ENCODE results near the gene GUCA2A. TPM values are rescaled to one million over a fixed set of nuclear protein-coding genes. Genes with fewer than 3 reads are reported as not detected.

Gene GUCA2A
- total RNA-seq, 1 experiment from 2014 or later, result not detected

GRCh38 chr1:42172381-42173133, 8.0 kb upstream of the GUCA2A start:
- TF ChIP-seq EZH2 (IDR thresholded peaks at IDR 0.05; ENCODE audit: low read depth), result no peak
- TF ChIP-seq CTCF (conservative IDR thresholded peaks at IDR 0.05), result no peak
- no TSS peak for BruUV-seq (replicated peaks)
- Histone ChIP-seq H2AFZ (no peak overlapping the region), H3K79me2 (ENCODE audit: low read depth) (no peaks in the 10 kb centered on the region), H3K9me3 (ENCODE audit: insufficient read depth, low read depth) (no peaks in the 10 kb centered on the region), H3K27me3 (ENCODE audit: insufficient read depth, low read depth) (no peaks in the 10 kb centered on the region), H3K27ac (no peak overlapping the region), H3K4me1 (replicated peaks; ENCODE audit: insufficient read depth) (peaks cover 55% of the 10 kb centered on the region), H3K4me2 (no peak overlapping the region), H3K4me3 (no peak overlapping the region), H3K36me3 (ENCODE audit: low read depth) (no peaks in the 10 kb centered on the region), H3F3A (ENCODE audit: insufficient read depth, low read depth) (peaks cover 39% of the 10 kb centered on the region), H3K9me2 (ENCODE audit: insufficient read depth) (no peaks in the 10 kb centered on the region), H4K20me1 (ENCODE audit: insufficient read depth) (0 out of 2 replicates have a peak, but pooled peaks cover 3% of the 10 kb centered on the region)
- intact Hi-C loops (cut with micrococcal nuclease; ENCODE audit: unreplicated experiment), result loop anchor here (1.0 to 10.0 kb wide), 2 partner anchors 282 to 598 kb away; partner anchors contain the start of genes PPCS and ZMYND12
- no peak for DNase-seq
- CTCF ChIA-PET, result interaction anchor here (0.5 to 1.6 kb wide), 4 partner anchors 21 to 1328 kb away, joined by 3 to 15 read pairs (median 5); no protein-coding TSS in a partner anchor
- POLR2A ChIA-PET (ENCODE audit: unreplicated experiment), result no interaction called here

DNA sequence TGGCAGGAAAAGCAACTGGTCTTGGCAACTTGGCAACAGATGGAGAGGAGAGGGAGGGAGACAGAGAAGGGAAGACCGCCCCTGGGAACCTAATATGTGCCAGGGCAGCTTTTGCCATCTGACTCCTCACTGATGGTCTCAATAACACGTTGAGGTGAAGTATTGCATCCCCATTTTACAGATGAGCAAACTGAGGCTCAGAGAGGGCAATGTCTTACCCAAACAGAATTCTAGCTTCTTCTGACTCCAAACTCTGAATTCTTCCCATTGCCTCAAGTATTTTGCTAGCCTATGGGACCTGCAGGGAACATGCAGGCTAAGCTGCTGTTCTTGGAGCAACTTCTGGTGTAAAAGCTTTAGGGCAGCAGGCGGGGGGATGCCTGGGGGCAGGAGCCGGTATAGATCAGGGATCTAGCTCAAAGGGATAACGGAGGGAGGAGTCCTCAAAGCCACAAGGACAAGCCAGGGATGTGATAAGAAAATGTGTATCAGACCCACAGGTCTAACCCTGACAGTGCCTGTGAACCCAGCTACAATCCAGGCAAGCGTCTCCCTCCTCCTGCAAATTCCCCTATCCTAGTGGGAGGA, 7.2 kb upstream of the GUCA2A start:
- Histone ChIP-seq H3F3A (ENCODE audit: insufficient read depth, low read depth) (peaks cover 34% of the 10 kb centered on the region), H2AFZ (no peak overlapping the region), H3K4me3 (no peak overlapping the region), H3K9me3 (ENCODE audit: insufficient read depth, low read depth) (no peaks in the 10 kb centered on the region), H3K9me2 (ENCODE audit: insufficient read depth) (no peaks in the 10 kb centered on the region), H3K27ac (no peak overlapping the region), H3K79me2 (ENCODE audit: low read depth) (no peaks in the 10 kb centered on the region), H3K36me3 (ENCODE audit: low read depth) (no peaks in the 10 kb centered on the region), H3K4me1 (replicated peaks; ENCODE audit: insufficient read depth) (peaks cover 58% of the 10 kb centered on the region), H3K4me2 (no peak overlapping the region), H4K20me1 (ENCODE audit: insufficient read depth) (0 out of 2 replicates have a peak, but pooled peaks cover 2% of the 10 kb centered on the region), H3K27me3 (ENCODE audit: insufficient read depth, low read depth) (no peaks in the 10 kb centered on the region)
- DNase-seq, result no peak
- TF ChIP-seq EZH2 (IDR thresholded peaks at IDR 0.05; ENCODE audit: low read depth), result no peak
- TF ChIP-seq CTCF (conservative IDR thresholded peaks at IDR 0.05), result no peak
- ChIA-PET CTCF (interaction anchor here (0.5 to 0.6 kb wide), 2 partner anchors 293 to 1327 kb away, joined by 5 to 15 read pairs; no protein-coding TSS in a partner anchor), POLR2A (ENCODE audit: unreplicated experiment) (no interaction called here)
- no TSS peak for BruUV-seq (replicated peaks)
- intact Hi-C loops (cut with micrococcal nuclease; ENCODE audit: unreplicated experiment), result loop anchor here (10.0 kb wide), 1 partner anchor 283 kb away; the partner anchor contains the start of genes PPCS and ZMYND12

- Histone ChIP-seq H3K9me3 (ENCODE audit: insufficient read depth, low read depth) (no peaks in the 10 kb centered on the region), H3K27me3 (ENCODE audit: insufficient read depth, low read depth) (no peaks in the 10 kb centered on the region), H3K9me2 (ENCODE audit: insufficient read depth) (no peaks in the 10 kb centered on the region), H3K4me2 (no peak overlapping the region), H3K4me3 (no peak overlapping the region), H3K79me2 (ENCODE audit: low read depth) (no peaks in the 10 kb centered on the region), H3K27ac (no peak overlapping the region), H4K20me1 (ENCODE audit: insufficient read depth) (no peaks in the 10 kb centered on the region), H2AFZ (no peak overlapping the region), H3K36me3 (ENCODE audit: low read depth) (no peaks in the 10 kb centered on the region), H3F3A (ENCODE audit: insufficient read depth, low read depth) (peaks cover 39% of the 10 kb centered on the region), H3K4me1 (replicated peaks; ENCODE audit: insufficient read depth) (peaks cover 64% of the 10 kb centered on the region)
- TF ChIP-seq CTCF (conservative IDR thresholded peaks at IDR 0.05) (no peak), EZH2 (IDR thresholded peaks at IDR 0.05; ENCODE audit: low read depth) (no peak)
- ChIA-PET CTCF (no interaction called here), POLR2A (ENCODE audit: unreplicated experiment) (no interaction called here)
- no TSS peak for BruUV-seq (replicated peaks)
- intact Hi-C loops (cut with micrococcal nuclease; ENCODE audit: unreplicated experiment), result loop anchor here (10.0 kb wide), 1 partner anchor 284 kb away; the partner anchor contains the start of genes PPCS and ZMYND12
- no peak for DNase-seq
Measured at GRCh38 chr1:42170779-42171621, 6.5 kb upstream of the GUCA2A start.

Data from PC-9 (cell line).